Effector CD8-positive, alpha-beta T cell (primary cell): Measurements from ENCODE around the gene CD37.

ENCODE experiments used
- DNase-seq: peaks from one replicate; lab custom pipeline; 2025; lab: John Stamatoyannopoulos, UW

Gene CD37

DNA sequence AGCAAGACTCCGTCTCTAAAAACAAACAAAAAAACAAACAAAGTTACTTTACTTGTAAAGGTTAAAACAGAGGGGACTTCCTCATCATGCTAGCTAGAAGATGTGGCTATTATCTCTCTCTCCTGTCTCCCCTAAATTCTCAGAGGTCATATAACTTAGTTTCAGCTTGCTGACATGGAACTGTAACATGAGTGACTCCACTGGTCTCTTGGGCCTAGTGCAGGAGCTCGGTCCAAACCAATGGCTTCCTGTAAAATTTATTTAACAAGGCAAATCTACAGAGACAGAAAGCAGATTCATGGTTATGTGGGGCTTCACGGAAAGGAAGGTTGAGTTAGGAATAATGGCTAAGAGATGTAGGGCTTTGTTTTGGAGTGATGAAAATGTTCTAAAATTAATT is 43.3 kb downstream of the CD37 start:
- no peak for DNase-seq

DNA sequence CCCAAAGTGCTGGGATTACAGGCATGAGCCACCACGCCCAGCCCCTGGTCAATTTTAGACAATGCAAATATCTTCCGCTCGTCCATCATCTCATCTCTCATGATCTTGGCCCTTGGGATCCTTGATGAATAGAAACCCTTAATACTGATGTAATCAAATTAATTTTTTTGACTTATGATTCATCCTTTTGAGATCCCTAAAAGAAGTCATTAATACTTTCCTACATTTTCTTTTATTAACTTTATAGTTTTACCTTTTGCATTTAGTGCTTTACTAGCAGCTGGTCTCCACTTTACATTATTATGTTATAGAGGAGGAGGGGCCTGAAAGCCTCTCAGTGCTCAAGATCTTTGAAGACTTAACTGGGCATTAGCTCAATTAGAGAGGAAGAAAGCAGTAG is 45.2 kb downstream of the CD37 start:
- no peak for DNase-seq

DNA sequence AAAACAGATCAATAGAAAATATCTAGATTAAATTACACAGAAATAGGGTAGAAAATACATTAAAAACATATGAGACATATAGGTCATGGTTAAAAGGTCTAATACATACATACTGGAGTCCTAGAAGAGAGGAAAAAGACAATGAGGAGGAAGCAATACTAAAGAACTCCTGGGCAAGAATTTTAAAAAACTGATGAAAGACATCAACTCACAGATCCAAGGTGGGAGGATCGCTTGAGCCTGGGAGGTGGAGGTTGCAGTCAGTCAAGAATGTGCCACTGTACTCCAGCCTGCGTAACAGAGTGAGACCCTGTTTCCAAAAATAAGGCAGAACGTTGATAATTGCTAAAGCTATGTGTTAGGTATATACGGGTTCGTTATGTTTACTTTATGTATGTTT is 47.4 kb downstream of the CD37 start:
- no peak for DNase-seq

DNA sequence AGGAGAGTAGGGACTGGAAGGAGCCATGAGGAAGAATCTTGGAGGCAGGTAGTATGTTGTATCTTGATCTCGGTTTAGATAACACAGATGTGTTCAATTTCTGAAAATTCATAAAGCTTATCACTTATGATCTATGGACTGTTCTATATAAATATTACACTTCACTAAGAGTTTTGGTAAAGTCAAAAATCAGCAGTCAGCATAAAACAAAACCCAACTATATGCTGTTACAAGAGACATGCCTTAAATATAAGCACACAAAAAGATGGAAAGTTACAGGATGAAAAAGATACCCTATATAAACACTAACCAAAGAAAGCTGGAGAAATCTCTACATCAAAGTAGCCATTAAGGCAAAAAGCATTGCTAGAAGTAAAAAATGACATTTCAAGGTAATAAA is 48.4 kb downstream of the CD37 start:
- no peak for DNase-seq

DNA sequence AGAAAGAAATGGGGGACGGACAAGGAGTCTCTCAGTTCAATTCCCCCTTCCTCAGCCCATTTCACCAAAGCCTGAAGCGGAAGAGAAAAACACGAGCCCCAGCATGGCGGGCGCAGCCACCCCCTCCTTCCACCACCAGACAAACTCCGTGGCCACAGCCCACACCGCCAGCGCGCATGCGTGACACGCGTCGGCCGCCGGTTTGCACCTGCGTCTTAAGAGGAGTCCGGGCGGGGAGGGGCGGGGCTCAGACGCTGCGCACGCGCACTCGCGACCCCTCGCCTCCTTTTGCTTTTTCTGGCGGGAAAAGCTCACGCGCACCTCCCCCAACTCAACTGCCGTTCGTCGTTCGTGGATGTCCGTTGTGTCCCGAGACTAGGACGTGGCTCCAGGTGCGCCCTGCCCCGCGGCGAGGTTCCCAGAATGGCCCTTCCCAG is 52.7 kb downstream of the CD37 start, which contains the start of gene KASH5:
KASH5 (plus strand) TSS at position 314 of the 437 bp plus-strand sequence. CDS start 2,635 bp downstream, outside the sequence.
- DNase-seq = peak; percentile 77

DNA sequence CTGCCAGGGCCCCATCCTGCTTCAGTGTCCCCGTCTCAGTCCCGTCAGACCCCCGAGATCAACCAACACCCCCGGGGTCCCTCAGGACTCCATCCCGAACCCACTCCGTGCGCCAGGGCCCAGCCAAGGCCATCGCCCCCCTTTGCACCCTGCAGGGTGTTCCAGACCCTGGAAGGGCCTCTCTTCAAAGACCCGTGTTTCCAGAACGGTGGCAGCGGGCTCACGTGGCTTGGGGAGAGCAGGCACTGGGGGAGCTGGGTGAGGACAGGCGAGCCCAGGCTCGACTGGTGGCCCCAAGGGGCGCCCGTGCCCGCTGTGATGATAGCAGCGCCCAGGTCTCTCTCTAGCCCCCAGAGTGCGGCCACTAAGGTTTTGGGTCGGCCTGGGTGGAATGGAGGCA is 54.2 kb downstream of the CD37 start:
- DNase-seq = no peak
